HG03135 (cell line): ENCODE measurements around the gene B3GALT5.

ENCODE experiments used
- ATAC-seq: cut with Tn5 transposase; IDR thresholded peaks from one replicate; pipeline ENCODE4 v1.9.1; 2021; ENCODE audit warnings: mild to moderate bottlenecking, moderate library complexity; ENCODE audit not compliant: unreplicated experiment

B3GALT5 gene

DNA sequence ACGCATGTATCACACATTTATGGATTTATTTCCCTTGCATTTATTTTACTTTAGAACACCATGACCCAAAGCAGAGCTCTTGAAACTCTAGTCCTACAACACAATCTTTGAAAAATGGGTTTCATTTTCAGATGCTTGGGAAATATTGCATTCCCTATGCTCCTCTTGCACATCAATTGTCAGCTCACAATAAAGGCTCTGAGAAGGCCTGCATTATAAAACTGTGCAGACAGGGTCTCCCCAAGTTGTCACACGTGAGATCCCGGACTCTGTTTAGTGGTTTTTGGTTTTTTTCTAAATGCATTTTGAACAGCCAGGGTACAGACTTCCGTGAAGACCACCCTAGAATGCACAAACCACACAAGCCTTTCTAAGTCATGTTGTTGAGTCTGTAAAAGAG is 9.9 kb upstream of the B3GALT5 start:
- no peak for ATAC-seq

DNA sequence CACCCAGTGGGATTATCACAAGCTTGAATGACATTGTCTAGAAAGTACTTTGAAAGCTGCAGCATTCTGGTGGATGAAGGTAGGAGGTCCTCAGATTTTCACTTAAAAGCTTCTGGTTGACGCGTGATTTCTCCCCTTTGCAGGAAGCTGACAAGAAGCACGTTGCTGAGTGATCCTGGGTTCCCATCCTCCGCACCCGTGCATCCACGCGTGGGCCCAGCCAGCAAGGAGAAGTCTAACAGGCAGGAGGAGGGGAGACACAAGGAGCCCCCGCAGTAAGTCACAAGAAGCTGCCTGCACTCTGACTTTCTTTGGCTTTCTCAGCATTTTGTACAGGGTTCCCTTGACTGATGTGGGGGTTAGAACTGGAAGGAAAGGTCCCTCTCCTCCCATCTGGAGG is 7.8 kb upstream of the B3GALT5 start:
- no peak for ATAC-seq

DNA sequence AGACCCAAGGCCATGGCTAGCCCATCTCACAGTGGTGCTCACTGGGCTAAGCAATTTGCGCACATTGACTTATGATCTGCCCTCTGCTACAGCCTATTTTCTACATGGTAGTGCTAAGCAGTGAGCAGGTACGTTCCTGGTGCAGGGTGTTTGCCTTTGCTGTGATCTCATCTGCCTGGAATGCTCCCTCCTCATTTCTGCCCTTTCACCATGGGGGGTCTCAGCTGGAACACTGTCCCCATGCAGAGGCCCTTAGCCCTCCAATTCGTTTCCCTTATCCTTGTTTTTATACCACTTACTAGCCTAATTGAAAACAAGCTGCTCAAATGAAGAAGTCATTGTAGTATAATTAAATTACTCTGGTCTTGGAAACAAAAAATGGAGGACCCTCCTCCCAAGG is 2.0 kb upstream of the B3GALT5 start:
- no peak for ATAC-seq

DNA sequence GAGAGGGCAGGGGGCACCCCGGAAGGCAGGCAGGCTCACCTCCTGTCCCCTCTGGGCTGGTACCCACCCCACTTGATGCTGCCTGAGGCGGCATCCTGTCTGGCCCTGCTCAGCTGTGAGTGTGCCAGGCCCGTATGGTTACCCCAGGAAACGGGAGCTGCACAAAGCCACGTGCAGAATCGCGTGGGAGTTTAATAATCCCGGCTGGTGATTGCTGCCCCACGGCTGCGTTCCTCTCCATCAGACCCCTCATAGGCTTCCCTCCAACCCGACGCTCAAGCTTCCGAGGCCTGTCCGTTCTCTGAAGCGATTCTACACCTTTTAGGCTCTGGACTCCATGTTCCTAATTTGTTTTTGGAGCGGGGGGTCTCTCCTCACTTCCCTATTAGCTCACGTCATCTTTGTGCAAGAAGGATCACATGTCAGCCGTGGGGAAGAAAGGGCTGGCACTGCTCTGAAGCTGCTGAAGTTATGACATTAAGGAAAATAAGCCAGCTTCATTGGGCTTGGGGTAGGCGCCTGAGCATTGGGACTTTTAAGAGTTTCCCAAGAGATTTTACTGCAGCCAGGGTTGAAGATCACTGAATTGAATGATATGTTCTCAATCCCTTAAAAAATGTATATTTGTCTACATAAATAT is 1.1 kb upstream of the B3GALT5 start:
- no peak for ATAC-seq

DNA sequence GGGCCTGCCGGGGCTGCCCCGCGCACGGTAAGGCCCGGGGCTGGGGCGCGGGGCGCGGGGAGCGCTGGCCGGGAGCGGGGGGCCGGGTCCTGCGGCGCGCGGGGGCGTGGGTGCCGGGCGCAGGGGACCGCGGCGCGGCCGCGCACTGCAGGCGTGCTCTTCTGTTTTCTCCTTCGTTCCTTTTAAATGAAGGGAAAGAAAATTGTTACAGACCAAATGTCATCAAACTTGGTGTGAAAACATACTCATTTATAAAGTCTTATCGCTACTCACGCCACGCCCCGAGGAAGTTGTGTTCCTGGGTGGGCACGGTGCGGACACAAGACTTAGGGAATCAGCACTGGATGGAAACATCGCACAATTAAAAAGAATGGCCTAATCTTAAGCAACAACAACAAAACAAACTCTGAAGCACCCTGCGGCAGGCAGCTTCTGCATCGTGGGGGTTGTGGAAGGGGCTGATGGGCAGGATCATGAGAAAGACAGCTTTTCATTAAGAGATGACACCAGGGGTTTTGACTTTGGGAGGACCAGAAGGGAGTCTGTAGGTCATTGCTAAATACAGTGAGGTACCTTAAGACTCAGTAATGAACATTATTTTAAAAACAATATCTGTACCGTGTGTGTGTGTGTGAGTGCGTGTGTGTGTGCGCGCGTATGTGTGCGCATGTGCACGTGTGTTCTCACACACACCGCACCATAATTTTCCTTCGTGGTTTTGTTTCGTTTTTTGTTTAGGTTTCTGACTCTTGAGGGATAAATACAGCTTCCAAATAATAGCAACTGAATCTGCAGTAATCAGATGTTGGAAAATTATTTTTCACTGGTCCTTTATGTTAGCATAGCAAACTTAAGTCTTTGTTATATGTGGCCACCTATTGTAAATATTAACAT is 548 bp downstream of the B3GALT5 start:
- no peak for ATAC-seq

DNA sequence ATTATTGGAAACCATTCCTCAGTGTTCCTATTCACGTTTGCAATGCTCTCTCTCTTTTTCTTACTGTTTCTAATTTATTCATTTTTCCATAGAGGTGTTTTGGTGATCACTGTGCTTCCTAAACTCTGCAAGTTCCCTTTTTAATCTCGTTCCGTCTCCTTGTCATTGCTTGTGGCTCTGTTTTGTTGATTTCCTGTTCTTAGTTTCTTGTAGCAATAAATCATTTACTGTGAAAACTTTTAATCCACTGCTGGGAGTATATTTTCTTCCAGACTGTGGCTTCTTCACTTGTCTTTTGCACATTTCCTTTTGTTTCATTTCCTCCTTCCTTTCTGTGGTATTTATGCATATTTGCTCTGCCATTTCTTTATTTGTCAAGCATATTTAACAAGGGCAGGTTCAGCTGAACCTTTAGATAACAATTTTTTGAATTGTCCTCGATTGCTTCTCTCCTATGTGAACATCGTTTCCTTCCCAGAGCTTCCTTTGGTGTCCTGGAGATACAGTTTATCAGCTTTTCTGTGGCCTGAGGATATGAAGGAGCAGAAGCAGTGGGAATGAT is 3.6 kb downstream of the B3GALT5 start:
- ATAC-seq: no peak

DNA sequence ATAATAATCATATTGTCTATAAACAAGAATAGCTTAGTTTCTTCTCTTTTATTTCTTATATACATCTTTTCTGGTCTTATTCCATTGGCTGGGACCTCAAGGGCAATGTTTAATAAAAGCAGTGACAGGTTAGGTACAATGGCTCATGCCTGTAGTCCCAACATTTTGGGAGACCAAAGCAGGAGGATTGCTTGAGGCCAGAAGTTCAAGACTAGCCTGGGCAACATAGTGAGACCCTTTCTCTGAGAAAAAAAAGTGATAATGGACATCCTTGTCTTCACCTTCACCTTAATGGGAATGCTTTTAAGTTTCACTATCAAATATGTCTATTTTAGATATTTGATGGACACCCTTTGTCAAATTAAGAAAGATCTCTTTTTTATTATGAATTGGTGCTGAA is 8.1 kb downstream of the B3GALT5 start:
- no peak for ATAC-seq

DNA sequence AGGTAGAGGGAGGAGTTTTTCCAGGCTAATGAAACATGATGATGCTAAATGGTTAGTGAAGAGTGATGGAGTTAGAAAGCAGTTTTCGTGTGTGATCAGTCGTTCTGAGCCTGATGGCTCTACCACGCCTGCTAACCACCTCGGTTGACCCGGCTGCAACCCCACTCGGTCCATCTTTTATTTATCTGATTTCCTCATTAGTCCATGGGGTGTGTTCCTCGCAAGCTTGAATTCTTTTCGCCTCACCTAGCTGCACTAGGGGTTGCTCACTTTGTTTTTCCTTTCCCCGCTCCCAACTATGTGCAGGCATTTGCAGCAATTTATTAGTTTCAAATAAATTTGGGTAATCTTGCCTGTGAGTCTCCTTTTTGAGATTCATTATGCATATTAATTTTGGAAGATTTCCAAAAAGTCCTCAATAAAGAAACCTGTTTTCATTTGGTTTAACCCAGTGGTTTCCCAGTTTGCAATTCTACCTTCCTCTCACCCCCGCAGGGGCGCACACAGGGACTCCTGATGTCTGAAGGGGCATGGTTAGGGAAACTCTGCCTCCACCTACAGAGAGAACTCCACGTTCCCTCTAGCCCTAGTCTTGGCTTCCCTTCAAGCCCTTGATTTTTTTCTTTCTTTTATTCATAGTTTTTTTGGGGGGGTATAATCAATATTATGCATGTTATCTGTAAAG is 12.6 kb downstream of the B3GALT5 start:
- no peak for ATAC-seq

DNA sequence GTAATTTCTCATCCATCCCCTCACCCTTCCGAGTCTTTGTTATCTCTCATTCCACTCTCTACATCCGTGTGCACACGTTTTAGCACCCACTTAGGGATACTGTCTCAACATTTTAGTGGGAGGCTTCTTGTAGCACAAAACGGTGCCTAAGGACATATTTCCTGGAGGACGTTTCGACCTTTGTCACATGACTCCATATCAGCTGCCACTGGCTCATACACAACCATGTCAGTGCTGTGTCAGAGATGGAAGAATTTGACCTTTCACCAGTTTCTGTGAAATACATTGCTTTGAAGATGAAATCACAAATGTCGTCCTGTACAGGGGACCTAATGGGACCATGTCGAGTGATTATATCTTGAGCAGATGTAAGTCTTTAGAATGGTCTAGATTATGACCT is 15.6 kb downstream of the B3GALT5 start:
- ATAC-seq: no peak

DNA sequence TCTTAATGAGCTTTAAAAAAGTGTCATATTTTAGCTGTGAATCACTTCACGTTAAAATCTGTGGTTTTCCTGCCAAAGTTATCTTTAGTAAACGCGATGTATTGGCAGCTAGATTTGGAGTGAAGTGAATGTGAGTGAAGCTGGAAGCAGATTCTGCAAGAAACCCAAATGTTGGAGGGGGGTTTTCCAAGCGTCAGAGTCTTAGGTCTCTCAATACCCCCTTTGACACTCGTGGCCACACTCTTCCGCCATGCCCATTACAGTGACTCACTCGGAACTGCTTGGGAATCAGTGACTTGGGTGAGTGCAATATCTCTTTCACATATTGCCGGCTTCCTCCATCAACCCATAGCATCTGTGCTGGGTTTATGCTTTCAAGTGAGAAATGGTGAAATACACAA is 17.5 kb downstream of the B3GALT5 start:
- no peak for ATAC-seq

DNA sequence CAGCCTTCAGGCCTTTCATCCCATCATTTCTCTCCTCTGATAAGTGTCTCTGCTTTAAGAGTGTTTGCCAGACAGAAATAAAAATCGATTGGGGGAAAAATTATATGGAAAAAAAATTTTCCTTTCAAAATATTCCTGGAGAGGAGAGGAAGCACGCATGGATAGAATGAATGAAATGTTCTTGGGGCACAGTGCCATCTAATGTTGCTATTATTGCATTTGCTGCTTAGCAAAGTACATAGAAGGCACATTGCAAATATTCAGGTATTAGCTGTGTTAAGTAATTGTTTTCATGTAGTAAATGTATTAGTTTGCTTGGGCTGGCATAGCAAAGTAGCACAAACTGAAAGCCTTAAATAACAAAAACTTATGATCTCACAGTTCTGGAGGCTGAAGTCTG is 18.1 kb downstream of the B3GALT5 start:
- no peak for ATAC-seq

DNA sequence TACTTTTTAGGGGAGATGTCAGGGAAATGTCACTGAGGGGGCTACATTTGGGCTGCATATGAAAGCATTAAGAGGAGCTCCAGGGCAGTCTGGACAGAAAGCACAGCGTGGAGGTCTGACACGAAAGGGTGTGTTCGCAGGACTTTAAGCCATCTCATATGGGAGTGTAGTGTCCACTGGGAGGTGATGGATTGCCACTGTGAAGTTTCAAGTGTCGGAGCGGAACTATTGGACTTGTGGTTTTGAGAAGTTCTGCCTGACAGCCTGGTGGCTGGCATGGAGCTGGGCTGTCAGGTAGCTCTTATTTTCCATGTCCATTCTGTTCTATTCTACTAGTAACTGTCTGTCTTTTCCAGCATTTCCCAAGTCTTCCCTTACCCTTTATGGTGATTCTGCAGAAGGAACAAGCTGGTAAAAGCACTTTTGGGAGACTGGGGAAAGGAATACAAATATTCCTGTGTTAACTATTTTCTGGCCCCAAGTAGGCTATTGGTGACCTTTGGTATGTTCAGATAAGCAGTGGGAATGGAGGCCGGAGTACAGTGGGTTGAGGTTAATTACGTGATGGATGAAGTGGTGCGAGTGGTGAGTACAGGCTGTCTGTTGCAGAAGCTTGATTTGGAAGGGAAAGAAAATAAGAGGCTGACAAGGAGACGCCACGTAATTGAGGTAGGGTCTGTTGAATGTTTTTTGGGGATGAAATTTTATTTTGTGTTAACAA is 19.3 kb downstream of the B3GALT5 start:
- ATAC-seq: no peak

DNA sequence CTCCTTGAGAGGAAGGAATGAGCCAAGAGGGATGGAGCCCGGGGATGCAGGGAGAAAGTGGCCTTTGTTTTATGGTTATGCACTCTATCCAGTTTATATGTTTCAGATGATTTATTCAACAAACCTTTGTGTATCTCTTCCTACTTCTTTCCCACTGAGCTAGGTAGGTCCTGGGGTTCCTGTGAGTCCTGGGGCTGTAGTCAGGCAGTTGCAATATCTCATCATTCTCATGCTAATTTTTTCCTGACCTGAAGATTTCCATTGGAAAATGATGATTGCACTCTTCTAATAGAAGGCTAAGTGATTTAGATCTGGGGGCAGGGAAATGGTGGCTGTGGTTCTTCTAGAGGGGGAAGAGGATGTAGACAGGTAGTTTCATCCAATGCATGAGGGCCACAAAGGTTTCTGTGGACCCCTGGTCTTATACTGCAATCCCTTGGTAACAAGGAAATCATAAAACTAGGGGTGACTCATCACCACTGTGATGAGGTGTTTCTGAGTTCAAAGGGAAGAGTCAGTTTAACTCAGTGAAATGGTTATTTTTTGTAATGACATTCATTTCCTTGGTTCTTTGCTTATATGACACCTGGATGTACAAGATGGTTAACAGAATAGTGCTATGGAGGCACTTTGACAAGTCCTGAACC is 20.2 kb downstream of the B3GALT5 start:
- no peak for ATAC-seq

DNA sequence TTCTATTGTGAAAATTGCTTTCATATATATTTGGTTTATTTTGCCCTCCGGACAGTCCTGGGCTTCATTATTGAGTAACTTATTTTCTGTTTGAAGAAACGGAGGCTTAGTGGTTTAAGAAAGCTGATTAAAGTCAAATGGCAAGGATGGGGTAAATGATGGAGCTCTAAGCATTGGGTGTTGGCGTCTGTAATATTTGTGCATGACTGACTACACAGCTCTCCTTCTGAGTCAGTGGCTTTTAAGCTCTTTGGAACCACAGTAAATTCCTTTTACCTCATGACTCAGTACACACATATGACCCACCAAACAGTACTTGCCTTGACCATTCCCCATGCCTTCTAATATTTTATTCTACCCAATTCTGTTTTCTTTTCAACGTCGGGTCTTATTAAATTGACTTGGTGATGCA is 21.0 kb downstream of the B3GALT5 start:
- ATAC-seq: no peak

DNA sequence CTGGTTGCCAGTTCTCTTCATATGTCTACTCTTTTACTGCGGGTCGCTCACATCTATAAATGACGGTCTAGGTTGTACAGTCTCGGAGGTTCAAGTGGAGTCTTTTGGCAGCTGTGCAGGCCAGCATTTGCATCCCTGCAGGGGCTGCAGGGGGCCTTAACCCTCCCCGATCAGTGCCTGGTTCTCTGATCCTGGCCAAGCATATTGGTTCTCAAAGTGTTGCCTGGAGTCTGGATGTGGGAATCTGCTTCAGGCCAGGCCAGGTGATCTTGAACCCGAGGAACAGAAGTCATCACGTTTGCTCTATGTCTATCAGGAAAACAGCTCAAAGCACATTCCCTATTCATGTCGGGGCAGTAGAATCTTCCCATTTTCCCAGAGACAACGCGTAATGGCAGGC is 21.8 kb downstream of the B3GALT5 start:
- no peak for ATAC-seq

DNA sequence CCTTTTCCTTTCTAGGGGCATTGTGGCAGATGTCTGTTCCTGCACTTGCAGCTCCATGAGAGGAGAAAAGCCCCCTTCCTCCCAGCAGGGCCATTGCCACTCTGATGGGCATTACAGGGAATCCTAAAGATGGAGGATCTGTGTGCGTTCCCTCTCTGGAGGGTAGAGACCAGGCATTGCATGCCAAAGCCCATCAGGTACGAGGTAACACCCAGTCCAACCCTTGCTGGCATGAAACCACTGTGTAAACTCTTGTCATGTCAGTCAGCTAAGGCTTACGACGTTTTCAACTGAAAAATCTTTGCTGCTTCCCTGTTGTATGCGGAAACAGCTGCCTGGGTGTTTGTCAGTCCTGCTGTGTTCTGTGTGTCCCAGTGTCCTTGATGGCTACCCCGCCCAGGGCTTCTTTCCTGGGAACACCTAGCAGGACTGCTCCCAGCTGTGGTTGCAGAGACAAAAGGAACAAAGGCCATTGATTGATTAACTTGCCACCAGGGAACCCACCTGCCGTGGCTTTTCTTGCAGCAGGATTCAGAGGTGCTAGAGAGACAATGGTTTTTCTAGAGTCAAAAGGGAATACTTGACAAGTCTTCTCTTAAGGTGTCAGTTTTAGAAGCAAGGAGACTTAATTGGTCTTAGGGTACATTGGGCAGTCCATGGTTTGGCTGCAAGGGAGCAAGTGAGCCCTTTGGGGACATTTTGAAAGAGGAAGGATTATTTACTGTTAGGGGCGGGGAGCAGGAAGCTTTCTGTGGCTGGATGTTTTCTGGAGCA is 24.6 kb downstream of the B3GALT5 start:
- ATAC-seq: no peak

DNA sequence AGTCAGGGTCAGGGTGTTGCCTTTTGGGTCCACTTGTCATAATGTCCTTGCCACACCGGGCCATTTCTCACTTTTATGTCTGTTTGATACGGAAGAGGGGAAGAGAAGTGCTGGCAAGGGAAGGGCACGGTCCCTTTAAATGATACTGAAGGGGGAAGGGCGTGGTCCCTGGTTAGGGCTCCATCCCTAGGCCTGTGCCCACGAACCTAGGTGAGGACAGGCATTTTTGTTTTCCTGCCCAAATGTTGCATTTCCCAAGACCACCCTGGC is 25.2 kb downstream of the B3GALT5 start:
- no peak for ATAC-seq

DNA sequence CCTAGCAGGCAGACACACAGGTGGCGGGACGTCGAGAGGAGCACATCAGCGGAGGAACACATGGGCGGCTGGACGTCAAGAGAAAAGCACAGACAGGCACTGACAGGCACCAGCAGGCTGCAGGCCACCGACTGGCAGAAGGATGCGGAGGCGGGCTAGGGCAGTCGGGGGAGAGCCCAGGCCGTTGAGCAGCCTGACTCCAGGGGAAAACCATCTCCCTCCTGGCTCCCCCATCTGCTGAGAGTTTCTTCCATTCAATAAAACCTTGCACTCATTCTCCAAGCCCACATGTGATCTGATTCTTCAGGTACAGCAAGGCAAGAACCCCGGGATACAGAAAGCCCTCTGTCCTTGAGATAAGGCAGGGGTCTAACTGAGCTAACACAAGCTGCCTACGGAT is 25.5 kb downstream of the B3GALT5 start:
- ATAC-seq: no peak

DNA sequence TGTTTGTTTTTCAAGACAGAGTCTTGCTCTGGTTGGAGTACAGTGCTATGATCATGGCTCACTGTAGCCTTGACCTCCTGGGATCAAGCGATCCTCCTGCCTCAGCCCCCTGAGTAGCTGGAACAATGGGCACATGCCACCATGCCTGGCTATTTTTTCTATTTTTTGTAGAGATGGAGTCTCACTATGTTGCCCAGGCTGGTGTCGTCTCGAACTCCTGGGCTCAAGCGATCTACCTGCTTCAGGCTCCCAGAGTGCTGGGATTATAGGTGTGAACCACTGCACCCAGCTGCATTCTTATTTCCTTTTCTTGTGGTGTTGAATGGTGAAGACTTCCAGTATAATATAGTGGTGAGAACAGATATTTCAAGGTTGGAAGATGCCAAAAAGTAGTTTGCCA is 28.0 kb downstream of the B3GALT5 start:
- ATAC-seq: no peak

DNA sequence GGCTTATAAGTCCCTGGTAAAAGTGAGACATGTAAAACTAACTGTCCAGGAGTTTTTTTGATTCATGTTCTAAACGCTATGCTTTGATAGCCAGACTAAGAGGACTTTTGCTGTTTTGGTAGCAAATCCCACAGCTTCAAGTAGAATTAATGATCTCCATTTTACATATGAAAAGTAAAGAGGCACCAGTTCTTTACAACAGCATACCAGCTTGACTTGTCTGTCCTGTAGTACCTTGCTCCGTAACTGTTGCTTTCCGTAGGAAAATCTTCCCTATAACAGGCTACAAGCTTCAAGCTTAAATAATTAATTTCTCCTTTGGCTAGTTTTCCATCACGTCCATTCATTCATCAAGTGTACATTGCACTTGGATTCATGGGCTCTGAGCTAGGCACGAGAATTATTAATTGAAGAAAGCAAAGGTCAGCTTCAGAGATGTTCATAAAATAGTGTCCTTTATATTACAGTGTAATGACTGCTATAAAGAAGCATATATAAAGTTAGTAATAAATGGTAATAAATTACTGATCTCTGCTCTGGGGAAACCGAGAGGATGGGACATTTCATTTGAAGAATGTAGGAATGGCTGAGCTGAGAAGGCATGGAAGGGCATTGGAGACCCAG is 29.2 kb downstream of the B3GALT5 start:
- ATAC-seq: no peak
